Stimulated activated CD8-positive, alpha-beta memory T cell treated with anti-CD3 and anti-CD28 coated beads, Interleukin-7, amount 100 ng/mL, for 48 hours (primary cell): ENCODE data around the gene TUT4.

Experiments
- DNase-seq, 2 donors: peaks; one replicate each; pipeline ENCODE4 v3.0.0-alpha.2; 2020; ENCODE audit warnings: low read depth in 1 of 2; ENCODE audit errors: extremely low read depth in 1 of 2

The TUT4 gene

DNA sequence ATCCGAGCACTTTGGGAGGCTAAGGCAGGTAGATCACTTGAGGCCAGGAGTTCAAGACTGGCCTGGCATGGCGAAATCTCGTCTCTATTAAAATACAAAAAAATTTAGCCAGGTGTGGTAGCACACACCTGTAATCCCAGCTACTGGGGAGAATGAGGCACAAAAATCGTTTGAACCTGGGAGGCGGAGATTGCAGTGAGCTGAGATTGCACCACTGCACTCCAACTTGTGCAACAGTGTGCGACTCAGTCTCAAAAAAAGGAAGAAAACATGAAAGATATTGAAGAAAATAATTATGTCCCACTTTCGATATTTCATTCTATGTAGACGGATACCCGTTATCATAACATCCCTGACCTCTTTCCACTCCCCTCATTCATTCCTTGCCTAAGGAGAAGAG, 19.2 kb downstream of the TUT4 start:
- DNase-seq, result no peak

DNA sequence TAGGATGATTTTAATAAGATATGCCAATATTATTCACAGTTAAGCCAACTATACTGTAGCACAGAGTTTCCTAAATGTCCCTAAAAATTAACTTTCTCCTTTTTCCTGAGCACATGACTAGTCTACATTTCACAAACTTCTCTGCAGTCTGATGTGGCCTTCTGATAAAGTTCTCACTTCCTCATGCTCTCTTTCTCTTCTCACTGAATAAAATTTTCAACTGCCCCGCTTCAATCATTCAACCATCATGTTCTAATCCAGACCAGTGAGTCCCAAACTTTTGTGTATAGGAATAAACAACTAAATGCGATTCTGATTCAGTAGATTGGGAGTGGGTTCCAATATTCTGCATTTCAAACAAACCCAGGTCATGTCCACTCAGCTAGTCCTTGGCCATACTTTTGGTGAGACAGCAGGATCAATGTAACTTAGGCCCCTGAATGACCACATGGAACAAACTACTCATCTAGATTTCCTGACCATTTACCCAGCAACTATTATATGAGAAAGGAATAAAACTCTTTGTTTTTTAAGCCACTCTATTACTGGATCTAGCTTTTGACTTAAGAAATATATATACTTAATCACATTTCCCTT, 20.1 kb downstream of the TUT4 start:
- no peak for DNase-seq

DNA sequence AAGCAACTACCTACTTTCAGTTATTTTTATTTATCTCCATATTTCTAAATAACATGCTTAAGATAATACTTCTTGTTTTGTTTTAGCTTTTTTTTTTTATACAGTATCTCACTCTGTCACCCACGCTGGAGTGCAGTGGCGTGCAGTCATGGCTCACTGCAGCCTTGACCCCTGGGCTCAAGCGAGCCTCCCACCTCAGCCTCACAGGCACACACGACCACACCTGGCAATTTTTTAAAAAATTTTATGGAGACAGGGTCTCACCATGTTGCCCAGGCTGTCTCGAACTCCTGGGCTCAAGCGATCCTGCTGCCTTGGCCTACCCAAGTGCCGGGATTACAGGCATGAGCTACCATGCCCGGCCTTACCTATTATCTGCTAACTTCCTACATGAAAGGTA, 20.6 kb downstream of the TUT4 start:
- DNase-seq, result no peak

DNA sequence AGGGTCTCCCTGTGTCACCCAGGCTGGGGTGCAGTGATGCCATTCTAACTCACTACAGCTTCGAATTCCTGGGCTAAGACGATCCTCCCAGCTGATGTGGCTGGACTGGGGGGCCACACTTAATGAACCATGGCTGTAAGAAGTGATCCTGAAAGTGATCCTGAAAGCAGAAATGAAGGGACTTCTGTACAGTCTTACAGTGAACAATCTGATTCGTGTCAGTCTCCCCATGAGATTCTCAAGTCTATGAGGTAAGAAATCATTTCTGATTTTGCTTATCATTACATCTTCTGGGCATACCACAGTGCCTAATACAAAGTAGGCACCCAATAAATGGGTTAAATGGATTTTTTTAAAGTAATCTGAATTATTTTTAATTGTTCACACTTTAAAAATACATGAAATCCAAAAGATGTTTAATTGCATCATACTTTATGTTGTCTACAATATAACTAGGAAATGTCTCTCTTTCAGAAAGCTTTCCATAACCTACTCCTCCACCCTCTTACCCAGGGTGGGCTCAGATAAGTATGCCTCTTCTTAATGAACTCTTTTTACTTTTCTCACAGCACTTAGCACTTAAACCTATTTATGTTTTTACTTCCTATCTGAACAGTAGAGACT, 21.5 kb downstream of the TUT4 start:
- no peak for DNase-seq

DNA sequence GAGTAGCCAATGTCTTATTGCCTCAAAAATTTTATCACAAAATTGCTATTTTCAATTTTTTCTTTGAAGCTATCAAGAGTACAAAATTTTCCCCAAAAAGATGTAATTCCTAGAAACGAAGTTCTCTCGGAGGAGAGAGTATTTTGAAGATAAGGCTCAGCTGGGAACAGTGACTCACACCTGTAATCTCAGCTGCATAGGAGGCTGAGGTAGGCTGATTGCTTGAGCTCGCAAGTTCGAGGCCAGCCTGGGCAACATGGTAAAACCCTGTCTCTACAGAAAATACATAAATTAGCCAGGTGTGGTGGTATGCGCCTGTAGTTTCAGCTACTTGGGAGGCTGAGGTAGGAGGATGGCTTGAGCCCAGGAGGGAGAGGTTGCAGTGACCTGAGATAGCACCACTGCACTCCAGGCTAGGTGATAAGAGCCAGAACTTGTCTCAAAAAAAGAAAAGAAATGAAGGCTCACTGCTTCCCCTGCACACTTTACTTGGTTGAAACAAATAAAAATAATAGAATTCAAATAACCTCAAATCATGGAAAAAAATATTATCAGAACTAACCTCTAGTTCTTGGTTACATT, 22.2 kb downstream of the TUT4 start:
- no peak for DNase-seq

DNA sequence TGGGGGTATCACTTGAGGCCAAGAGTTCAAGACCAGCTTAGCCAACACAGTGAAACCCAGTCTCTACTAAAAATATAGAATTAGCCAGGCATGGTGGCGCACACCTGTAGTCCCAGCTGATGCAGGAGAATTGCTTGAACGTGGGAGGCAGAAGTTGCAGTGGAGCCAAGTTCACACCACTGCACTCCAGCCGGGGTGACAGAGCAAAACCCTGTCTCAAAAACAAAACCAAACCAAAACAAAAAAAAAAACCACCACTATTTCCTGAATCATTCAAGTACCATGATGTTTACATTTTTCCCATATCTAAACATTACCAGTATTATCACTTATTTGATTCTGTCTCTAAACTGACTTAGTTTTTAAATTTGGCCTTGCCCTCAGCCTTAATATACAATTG, 29.5 kb downstream of the TUT4 start:
- DNase-seq, result peak in 1 of 2 donors; percentile 6

DNA sequence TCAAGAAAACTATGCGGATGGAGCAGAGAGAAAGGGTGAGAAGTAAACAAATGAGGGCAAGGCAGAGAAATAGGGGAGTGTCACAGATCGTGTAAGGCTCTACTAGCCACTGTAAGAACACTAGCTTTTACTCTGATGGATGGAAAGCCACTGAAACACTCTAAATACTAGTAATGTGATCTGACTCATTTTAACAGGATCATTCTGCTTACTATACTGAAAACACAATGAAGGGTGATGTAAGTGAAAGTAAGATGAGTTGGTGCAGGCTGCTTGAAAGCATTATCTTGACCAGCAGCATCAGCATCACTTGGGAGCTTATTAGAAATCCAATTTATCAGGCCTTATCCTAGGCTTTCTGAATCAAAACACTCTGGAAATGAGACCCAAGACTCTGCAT, 32.7 kb downstream of the TUT4 start:
- no peak for DNase-seq

DNA sequence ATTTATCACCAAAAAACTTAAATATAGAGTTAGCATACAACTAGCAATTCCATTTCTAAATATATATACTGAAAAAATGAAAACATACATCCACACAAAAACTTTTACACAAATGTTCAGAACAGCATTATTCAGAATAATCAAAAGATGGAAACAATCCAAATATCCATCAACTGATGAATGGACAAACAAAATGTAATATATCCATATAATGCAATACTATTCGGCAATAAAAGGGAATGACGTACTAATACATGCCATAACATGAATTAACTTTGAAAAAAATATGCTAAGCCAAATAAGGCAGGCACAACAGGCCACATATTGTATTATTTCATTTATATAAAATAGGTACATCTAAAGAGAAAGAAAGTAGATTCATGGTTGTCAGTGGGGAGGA, 33.9 kb downstream of the TUT4 start:
- DNase-seq, result no peak

DNA sequence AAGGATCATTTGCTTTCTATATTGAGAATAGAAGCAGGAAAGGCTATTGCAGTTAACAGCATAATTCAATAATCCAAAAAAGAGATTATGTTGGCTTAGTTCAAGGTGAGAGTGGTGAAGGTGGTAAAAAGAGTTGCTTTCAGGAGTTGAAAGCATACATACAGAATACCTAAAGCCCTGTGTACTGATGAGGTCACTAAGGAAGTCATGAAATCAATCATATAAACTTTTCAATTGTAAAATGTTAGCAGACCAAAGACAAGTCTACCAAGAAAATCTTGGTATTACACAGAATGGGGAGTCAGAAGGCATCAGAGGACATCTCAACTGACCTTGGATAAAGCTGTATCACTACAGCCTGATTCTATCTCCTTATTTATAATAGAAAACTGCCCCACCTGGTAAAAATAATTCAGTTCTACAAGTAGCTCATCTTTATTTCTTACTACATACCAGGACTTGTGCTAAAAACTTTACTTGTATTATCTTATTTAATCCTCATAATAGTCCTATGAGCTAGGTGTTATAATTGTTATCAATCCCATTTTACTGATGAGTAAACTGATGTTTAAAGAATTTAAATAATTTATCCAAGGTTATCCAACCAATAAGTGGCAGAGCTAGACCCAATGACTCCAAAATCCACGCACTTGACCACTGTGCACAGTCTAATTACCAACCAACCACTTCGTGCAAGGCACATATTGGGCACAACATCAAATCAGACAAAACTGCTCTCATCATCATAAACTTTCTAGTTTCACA, 40.9 kb downstream of the TUT4 start:
- DNase-seq, result no peak

DNA sequence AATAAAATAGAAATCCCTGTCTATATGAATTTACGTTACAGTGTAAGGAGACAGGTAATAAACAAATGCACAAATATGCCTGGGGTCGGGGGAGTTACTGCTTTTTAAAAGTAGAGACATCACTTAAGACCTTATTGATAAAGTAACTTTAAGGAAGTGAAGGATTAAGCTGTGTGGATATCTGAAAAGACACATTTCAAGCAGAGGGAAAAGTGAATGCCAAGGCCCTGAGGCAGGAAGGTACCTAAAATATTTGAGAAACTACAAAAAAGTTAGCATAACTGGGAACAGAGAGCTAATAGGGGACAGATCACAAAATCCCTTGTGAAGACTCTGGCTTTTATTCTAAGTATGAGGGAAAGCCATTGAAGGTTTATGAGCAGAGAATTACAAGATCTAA, 41.5 kb downstream of the TUT4 start:
- DNase-seq, result no peak

DNA sequence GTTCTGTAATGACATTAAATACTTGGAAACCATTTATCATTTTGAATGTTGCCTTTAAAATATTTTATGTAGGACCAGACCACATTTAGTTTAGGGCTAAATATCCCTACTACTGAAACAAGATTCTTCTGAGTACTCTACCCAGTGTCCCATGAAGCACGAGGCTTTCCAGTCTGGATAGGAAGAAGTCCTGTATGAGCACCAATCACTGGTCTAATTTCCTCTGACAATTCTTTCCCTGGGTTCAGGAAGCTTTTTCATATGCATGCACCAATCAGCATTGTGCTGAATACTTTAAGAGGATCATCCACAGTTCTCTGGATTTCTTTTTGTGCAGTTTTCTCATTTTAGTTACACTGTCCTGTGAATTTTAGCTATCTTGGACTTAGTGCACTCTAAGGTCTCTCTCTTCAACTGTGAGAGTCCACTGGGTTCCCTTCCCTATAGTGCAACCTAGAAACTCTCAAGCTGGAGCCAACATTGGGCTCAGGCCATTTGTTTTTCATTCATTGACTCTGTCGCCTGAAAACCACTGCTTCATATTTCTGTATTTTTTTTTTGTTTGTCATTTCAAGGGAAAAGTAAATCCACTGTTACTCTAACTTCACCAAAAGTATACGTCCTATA, 45.9 kb downstream of the TUT4 start:
- DNase-seq, result no peak

DNA sequence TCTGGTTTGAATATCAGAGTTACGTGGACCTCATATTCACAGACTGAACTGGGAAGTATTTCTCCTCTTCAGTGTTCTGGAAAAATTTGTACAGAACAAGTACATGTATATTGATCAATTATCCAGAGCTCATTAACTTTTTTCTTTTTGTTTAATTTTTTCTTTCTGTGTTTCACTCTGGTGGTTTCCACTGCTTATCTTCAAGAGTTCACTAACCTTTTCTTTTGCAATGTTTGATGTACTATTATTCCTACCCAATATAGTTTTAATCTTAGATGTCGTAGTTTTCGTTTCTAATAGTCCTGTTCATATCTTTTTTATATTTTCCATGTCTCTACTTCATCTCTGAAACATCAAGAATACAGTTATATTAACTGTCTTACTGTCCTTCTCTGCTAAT, 46.5 kb downstream of the TUT4 start:
- no peak for DNase-seq

DNA sequence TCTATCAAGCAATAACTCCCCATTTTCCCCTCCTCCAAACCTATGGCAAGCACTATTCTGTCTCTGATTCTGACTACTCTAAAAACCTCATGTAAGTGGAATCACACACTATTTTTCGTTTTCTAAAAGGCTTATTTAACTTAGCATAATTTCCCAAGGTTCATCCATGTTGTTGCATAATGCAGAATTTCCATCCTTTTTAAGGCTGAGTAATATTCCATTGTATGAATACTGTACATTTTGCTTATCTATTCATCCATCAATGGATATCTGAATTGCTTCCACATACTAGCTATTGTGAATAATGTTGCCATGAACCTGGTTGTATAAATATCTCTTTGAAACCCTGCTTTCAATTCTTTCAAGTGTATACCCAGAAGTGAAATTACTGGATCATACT, 48.2 kb downstream of the TUT4 start:
- no peak for DNase-seq

DNA sequence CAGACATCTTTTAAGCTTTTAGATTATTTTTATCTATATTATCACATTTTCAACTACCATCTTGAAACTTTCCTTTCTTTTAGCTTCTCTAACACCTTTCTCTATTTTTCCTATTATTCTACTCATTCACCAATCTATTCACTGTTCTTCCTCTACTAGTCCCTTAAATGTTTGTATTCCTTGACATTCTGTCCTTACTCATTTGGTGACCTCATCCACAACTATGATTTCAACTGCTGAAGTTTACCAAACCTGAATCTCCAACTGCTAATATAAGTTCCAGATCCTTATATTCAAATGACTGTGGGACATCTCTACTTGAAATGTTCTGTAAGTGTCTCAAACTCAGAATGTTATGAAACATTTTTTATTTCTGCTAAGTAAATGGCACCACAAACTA, 49.2 kb downstream of the TUT4 start:
- DNase-seq, result no peak

DNA sequence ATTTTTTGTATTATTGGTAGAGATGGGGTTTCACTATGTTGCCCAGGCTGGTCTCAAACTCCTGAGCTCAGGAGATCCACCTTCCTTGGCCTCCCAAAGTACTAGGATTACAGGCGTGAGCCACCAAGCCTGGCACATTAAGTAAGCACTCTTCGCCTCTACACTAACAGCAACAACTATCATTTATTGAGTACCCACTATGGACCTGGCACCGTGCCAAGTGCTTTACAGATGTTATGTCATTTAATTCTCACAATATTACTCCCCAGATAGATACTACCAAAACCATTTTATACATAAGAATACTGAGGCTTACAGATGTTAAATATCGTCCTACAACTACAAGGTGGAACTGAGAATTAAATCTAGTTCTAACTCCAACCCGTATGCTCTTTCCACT, 50.1 kb downstream of the TUT4 start:
- no peak for DNase-seq

DNA sequence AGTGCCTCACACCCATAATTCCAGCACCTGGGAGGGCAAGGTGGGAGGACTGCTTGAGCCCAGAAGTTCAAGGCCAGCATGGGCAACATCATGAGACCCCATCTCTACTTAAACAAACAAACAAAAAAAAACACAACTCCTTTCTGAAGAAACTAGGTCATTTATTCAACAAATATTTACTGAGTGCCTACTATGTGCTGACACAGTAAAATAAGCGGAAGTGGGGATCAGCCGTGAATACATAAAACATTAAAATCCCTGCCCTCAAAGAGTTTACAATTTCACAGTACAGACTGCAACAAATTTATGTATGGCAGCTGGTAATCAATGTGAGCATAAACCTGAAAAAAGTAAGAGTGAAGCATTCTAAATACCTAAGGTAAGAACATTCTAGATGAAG, 65.3 kb downstream of the TUT4 start:
- no peak for DNase-seq

DNA sequence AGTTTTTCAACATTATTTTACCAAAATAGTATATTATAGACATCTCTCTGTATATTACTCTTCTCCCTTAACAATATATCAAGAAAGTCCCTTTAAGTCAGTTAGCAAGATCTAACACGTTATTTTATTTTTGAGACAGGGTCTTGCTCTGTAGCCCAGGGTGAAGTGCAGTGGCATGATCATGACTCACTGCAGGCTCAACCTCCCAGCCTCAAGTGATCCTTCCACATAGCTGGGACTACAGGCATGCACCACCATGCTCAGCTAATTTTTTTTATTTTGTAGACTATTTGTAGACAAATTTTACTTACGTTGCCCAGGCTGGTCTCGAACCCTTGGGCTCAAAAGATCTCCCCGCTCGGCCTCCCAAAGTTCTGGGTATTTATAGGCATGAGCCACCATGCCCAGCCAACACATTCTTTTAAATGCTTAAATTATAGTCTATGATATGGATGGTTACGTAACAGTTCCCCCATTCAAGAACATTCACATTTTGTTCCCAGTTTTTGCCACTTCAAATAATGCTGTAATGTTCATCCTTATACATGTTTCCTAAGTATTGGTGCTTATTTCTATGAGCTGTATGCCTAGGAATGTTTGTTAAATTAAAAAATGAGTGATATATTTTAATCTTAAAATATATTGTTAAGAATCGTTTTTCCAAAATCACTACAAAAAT, 70.4 kb downstream of the TUT4 start:
- no peak for DNase-seq

DNA sequence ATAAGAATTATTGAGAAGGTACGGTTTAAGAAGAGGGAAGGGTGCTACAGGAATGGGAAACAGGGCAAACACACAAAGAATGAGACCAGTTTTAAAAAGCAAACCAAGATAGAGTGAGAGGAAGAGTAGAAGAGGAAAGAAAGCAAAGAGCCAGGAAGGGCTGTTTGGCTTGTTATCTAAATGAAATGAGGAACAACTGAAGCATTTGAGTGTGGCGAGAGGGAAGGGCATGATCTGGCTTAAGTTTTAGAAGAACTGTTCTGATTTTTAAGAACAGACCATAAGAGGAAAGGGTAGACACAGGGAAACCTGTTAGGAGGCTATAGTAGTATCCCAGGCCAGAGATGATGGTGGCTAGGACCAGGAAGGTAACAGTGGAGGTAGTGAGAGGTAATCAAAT, 73.8 kb downstream of the TUT4 start:
- no peak for DNase-seq

DNA sequence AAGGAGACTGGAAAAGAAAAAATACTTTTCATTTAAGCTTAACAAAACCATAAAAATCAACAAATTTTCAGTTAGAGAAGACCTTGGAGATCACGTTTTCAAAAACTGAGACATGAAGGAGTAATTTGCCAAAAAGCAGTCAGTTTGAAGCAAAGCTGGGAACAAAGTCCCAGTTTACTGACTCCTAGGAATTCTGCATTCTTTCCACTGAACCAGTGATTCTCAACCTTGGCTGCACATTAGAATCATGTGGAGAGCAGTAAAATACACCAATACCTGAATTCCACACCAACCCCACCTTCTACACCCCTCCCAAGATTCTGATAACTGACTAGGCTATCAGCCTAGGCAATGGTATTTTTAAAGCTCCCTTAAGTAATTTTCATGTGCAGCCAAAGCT, 75.0 kb downstream of the TUT4 start:
- no peak for DNase-seq

DNA sequence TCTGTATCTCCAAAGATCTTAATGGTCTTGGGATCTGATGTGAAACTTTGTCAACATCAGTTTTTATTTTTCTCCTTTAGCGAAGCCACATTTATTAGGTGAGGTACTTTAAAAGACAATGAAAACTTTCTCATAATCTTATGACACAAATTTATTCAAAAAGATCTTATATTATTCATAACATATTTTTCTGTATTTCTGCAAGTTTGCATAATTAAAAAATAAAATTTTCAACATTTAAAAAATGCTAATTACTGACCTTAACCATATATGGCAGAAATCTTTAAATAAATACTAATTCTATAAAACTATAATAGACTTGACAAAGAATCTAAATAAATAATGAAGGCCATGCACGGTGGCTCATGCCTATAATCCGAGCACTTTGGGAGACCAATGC, 75.9 kb downstream of the TUT4 start:
- no peak for DNase-seq

DNA sequence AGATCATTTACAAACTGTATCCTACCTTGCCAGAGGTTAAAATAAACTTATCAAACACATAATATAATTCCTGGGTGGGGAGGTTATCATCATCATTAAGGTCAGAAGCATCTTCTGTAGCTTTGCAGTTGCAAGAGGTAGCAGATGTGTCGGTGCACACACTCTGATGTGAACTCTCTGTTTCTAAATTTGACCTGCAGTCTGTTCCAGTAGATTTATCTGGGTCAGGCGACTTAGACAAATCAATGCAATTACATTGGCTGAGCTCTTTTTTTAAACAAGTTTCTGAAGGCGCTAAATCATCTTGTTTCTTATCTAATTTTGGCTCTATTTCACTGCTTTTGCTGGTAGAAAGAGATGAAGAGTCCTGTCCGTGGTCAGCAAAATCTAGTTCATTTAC, 78.1 kb downstream of the TUT4 start:
- no peak for DNase-seq
